ENCODE measurements around the gene MLLT3. TPM values are rescaled to one million over a fixed set of nuclear protein-coding genes. Genes with fewer than 3 reads are reported as not detected.

MLLT3 gene
- total RNA-seq, 2 donors from 2014 or later = 5.3 to 10.2 TPM

GRCh38 chr9:20380546-20380945, 241.8 kb downstream of the MLLT3 start:
- ATAC-seq (no peak), DNase-seq (no peak)
- intact Hi-C loops (cut with DNase I) = no loop called here

- DNase-seq (no peak), ATAC-seq (no peak)
- intact Hi-C loops (cut with DNase I) = no loop called here
Observed at GRCh38 chr9:20379804-20380225, 242.5 kb downstream of the MLLT3 start.

- no peak for ATAC-seq
- DNase-seq = no peak
- intact Hi-C loops (cut with DNase I) = no loop called here
Observed at GRCh38 chr9:20378851-20379250, 243.4 kb downstream of the MLLT3 start.

GRCh38 chr9:20377790-20378189, 244.5 kb downstream of the MLLT3 start:
- DNase-seq (no peak), ATAC-seq (no peak)
- intact Hi-C loops (cut with DNase I) = no loop called here

- DNase-seq (no peak), ATAC-seq (no peak)
- intact Hi-C loops (cut with DNase I) = no loop called here
Observed at GRCh38 chr9:20376731-20377375, 245.4 kb downstream of the MLLT3 start.

- ATAC-seq = no peak
- DNase-seq = no peak
Observed at GRCh38 chr9:20376042-20376441, 246.3 kb downstream of the MLLT3 start.

GRCh38 chr9:20373263-20373662, 249.0 kb downstream of the MLLT3 start:
- no peak for ATAC-seq
- DNase-seq = no peak
- intact Hi-C loops (cut with DNase I) = no loop called here

More at GRCh38 chr9:20376042-20376441, 246.3 kb downstream of the MLLT3 start:
- intact Hi-C loops (cut with DNase I) = no loop called here

- intact Hi-C loops (cut with DNase I) = no loop called here
- DNase-seq (no peak), ATAC-seq (no peak)
Observed at GRCh38 chr9:20369391-20369790, 252.9 kb downstream of the MLLT3 start.

GRCh38 chr9:20367855-20368254, 254.4 kb downstream of the MLLT3 start:
- ATAC-seq = no peak
- intact Hi-C loops (cut with DNase I) = no loop called here
- no peak for DNase-seq

GRCh38 chr9:20364959-20365358, 257.3 kb downstream of the MLLT3 start:
- intact Hi-C loops (cut with DNase I) = no loop called here
- ATAC-seq (no peak), DNase-seq (no peak)

- intact Hi-C loops (cut with DNase I) = no loop called here
- ATAC-seq (no peak), DNase-seq (no peak)
Observed at GRCh38 chr9:20363233-20363632, 259.1 kb downstream of the MLLT3 start.

GRCh38 chr9:20361656-20362570, 260.4 kb downstream of the MLLT3 start:
- DNase-seq (no peak), ATAC-seq (no peak)
- intact Hi-C loops (cut with DNase I) = no loop called here

GRCh38 chr9:20361229-20361628, 261.1 kb downstream of the MLLT3 start:
- DNase-seq = no peak
- intact Hi-C loops (cut with DNase I) = no loop called here
- ATAC-seq = no peak

GRCh38 chr9:20358207-20358606, 264.1 kb downstream of the MLLT3 start:
- intact Hi-C loops (cut with DNase I) = loop anchor here (5.0 to 10.0 kb wide), 6 partner anchors 117 to 757 kb away; partner anchors contain the start of gene MLLT3 (in 2 of the 2)
- DNase-seq (no peak), ATAC-seq (no peak)

GRCh38 chr9:20357037-20357432, 265.3 kb downstream of the MLLT3 start:
- DNase-seq = no peak
- intact Hi-C loops (cut with DNase I) = loop anchor here (2.0 to 10.0 kb wide), 7 partner anchors 118 to 758 kb away; partner anchors contain the start of gene MLLT3 (in 2 of the 2)
- no peak for ATAC-seq

GRCh38 chr9:20356403-20357036, 265.8 kb downstream of the MLLT3 start:
- peak; percentile 94 for ATAC-seq
- intact Hi-C loops (cut with DNase I) = loop anchor here (2.0 to 10.0 kb wide), 7 partner anchors 118 to 758 kb away; partner anchors contain the start of gene MLLT3 (in 2 of the 2)

GRCh38 chr9:20355022-20355421, 267.3 kb downstream of the MLLT3 start:
- intact Hi-C loops (cut with DNase I) = loop anchor here (5.0 to 10.0 kb wide), 6 partner anchors 120 to 760 kb away; partner anchors contain the start of gene MLLT3 (in 2 of the 2)
- ATAC-seq = peak in 1 of 2 donors; percentile 29

More at GRCh38 chr9:20356403-20357036, 265.8 kb downstream of the MLLT3 start:
- DNase-seq = peak; percentile 70

GRCh38 chr9:20353931-20354652, 268.2 kb downstream of the MLLT3 start:
- intact Hi-C loops (cut with DNase I) = loop anchor here (10.0 kb wide), 4 partner anchors 121 to 761 kb away; partner anchors contain the start of gene MLLT3 (in 1 of the 2)
- DNase-seq (no peak), ATAC-seq (no peak)

More at GRCh38 chr9:20355022-20355421, 267.3 kb downstream of the MLLT3 start:
- DNase-seq = no peak

- intact Hi-C loops (cut with DNase I) = loop anchor here (10.0 kb wide), 4 partner anchors 121 to 761 kb away; partner anchors contain the start of gene MLLT3 (in 1 of the 2)
Observed at GRCh38 chr9:20353524-20353923, 268.8 kb downstream of the MLLT3 start.

More at GRCh38 chr9:20353524-20353923, 268.8 kb downstream of the MLLT3 start:
- no peak for DNase-seq
- no peak for ATAC-seq
